Activated naive CD4-positive, alpha-beta T cell treated with Interleukin-2 at 50 U/mL for 16 hours (primary cell): ENCODE measurements around the gene C14orf132.
"Not testable (repeated sequence)": the region's sequence is repeated elsewhere in the genome, so short reads cannot be mapped to it uniquely, and the experiment has no call there.

Experiments
- DNase-seq: peaks from one replicate; pipeline ENCODE4 v3.0.0-alpha.2; 2020

C14orf132 gene

GRCh38 chr14:96060186-96060933 is 21.2 kb downstream of the C14orf132 start:
- DNase-seq = no peak

GRCh38 chr14:96062010-96062409 is 22.8 kb downstream of the C14orf132 start:
- no peak for DNase-seq

- DNase-seq = no peak
Measured at GRCh38 chr14:96062506-96062905, 23.3 kb downstream of the C14orf132 start.

- no peak for DNase-seq
Measured at GRCh38 chr14:96064866-96065265, 25.7 kb downstream of the C14orf132 start.

GRCh38 chr14:96065661-96066459 is 26.7 kb downstream of the C14orf132 start:
- no peak for DNase-seq

GRCh38 chr14:96066976-96067375 is 27.8 kb downstream of the C14orf132 start:
- no peak for DNase-seq

GRCh38 chr14:96067985-96068930 is 29.1 kb downstream of the C14orf132 start:
- no peak for DNase-seq

- no peak for DNase-seq
Measured at GRCh38 chr14:96069421-96069820, 30.3 kb downstream of the C14orf132 start.

GRCh38 chr14:96071561-96071960 is 32.4 kb downstream of the C14orf132 start:
- DNase-seq = no peak

GRCh38 chr14:96072076-96072475 is 32.9 kb downstream of the C14orf132 start:
- DNase-seq = no peak

GRCh38 chr14:96072746-96073145 is 33.6 kb downstream of the C14orf132 start:
- no peak for DNase-seq

GRCh38 chr14:96073260-96074039 is 34.3 kb downstream of the C14orf132 start:
- not testable (repeated sequence) for DNase-seq

- DNase-seq = no peak
Measured at GRCh38 chr14:96077983-96078624, 38.9 kb downstream of the C14orf132 start.

- DNase-seq = no peak
Measured at GRCh38 chr14:96078625-96079016, 39.5 kb downstream of the C14orf132 start.

GRCh38 chr14:96079066-96079465 is 39.9 kb downstream of the C14orf132 start:
- DNase-seq = no peak

- DNase-seq = no peak
Measured at GRCh38 chr14:96080571-96080970, 41.4 kb downstream of the C14orf132 start.

GRCh38 chr14:96081224-96081623 is 42.1 kb downstream of the C14orf132 start:
- DNase-seq = no peak

GRCh38 chr14:96081767-96082400 is 42.7 kb downstream of the C14orf132 start:
- no peak for DNase-seq

- DNase-seq = no peak
Measured at GRCh38 chr14:96082420-96083300, 43.5 kb downstream of the C14orf132 start.

- no peak for DNase-seq
Measured at GRCh38 chr14:96083667-96084320, 44.6 kb downstream of the C14orf132 start.
